Measurements from ENCODE around the gene TOPAZ1.

GRCh38 chr3:44326019-44326418 lies 84.3 kb downstream of the TOPAZ1 start:
- TF ChIP-seq, protein P1, sequence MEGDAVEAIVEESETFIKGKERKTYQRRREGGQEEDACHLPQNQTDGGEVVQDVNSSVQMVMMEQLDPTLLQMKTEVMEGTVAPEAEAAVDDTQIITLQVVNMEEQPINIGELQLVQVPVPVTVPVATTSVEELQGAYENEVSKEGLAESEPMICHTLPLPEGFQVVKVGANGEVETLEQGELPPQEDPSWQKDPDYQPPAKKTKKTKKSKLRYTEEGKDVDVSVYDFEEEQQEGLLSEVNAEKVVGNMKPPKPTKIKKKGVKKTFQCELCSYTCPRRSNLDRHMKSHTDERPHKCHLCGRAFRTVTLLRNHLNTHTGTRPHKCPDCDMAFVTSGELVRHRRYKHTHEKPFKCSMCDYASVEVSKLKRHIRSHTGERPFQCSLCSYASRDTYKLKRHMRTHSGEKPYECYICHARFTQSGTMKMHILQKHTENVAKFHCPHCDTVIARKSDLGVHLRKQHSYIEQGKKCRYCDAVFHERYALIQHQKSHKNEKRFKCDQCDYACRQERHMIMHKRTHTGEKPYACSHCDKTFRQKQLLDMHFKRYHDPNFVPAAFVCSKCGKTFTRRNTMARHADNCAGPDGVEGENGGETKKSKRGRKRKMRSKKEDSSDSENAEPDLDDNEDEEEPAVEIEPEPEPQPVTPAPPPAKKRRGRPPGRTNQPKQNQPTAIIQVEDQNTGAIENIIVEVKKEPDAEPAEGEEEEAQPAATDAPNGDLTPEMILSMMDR (IDR thresholded peaks at IDR 0.05; ENCODE audit: insufficient read depth, low read length, poor library complexity, severe bottlenecking), result no peak
- no peak for TF ChIP-seq EZH2phosphoT487 (conservative IDR thresholded peaks at IDR 0.05; ENCODE audit: low read length)

Measured in SU-DHL-6 (cell line).